HepG2 (cell line): Measurements from ENCODE around the gene SYTL5. TPM values are rescaled to one million over a fixed set of nuclear protein-coding genes. Genes with fewer than 3 reads are reported as not detected.

Experiments
- ATAC-seq: fragments of 200-7000 bp; cut with Tn5 transposase; 3 replicates; pipeline ENCODE4 v1.9.1; 2020; ENCODE audit warnings: mild to moderate bottlenecking, moderate library complexity
- BruUV-seq: library from RNA; stranded (reverse); fragments of 400-500 nt; replicated peaks from 2 replicates; lab custom pipeline; 2021; lab: Mats Ljungman, UMichigan
- CTCF ChIA-PET: fragments of 300-600 bp; formaldehyde crosslinking; extraction: SDS; loops from one replicate; lab custom pipeline; 2021; ENCODE audit warnings: low total read pairs, inconsistent platforms, low intra/inter-chr PET ratio; lab: Yijun Ruan, JAX
- POLR2A ChIA-PET: fragments of 350-600 bp; sonication (Branson Sonifier 250); formaldehyde crosslinking; loops from one replicate; lab custom pipeline; 2020; ENCODE audit warnings: antibody characterized with exemption, inconsistent platforms; lab: Yijun Ruan, JAX
- DNase-seq: peaks from one replicate; pipeline ENCODE4 v3.0.0-alpha.2; 2015; ENCODE audit warnings: low spot score
- FAIRE-seq: peaks from 3 replicates; lab custom pipeline; 2011; peaks lifted over from hg19 to GRCh38; lab: Jason Lieb, UNC
- H2AFZ ChIP-seq: one replicate; pipeline ENCODE4 v1.6.1; 2011; ENCODE audit warnings: low read length, inconsistent platforms
- H3K27ac ChIP-seq: fragments of 300-600 bp; 3 replicates; pipeline ENCODE4 v1.8.0; 2011; ENCODE audit warnings: mixed run types, mild to moderate bottlenecking, mixed read lengths, low read length, inconsistent platforms; ENCODE audit not compliant: insufficient read depth; ENCODE audit errors: extremely low read length
- H3K27me3 ChIP-seq, 2 experiments: fragments of 200-600 bp in 1 of 2; 2 replicates in 1 of 2; 3 replicates in 1 of 2; pipeline versions ENCODE4 v1.6.0 to v1.8.0; 2011; ENCODE audit warnings: low read length in 2 of 2, mild to moderate bottlenecking in 2 of 2, moderate library complexity in 2 of 2, inconsistent platforms in 1 of 2; ENCODE audit not compliant: insufficient read depth in 2 of 2, control insufficient read depth in 1 of 2
- H3K36me3 ChIP-seq, 2 experiments: fragments of 200-600 bp in 1 of 2; replicated peaks in 1 of 2; 2 replicates in 1 of 2; 3 replicates in 1 of 2; pipeline versions ENCODE4 v1.5.1 to v1.8.0; 2011; ENCODE audit warnings: low read length in 2 of 2, inconsistent platforms in 1 of 2; ENCODE audit not compliant: insufficient read depth in 2 of 2, control insufficient read depth in 1 of 2
- H3K4me1 ChIP-seq: 2 replicates; pipeline ENCODE4 v1.5.1; 2012; ENCODE audit warnings: low read length, inconsistent platforms; ENCODE audit not compliant: insufficient read depth
- H3K4me2 ChIP-seq: 2 replicates; pipeline ENCODE4 v1.6.0; 2011; ENCODE audit warnings: low read depth, low read length, inconsistent platforms
- H3K4me3 ChIP-seq, 3 experiments: fragments of 200-600 bp in 1 of 3; sonication (generic), shearing (Covaris generic) in 1 of 3; replicated peaks in 1 of 3; 2 replicates each; pipeline ENCODE4 v1.5.1; 2011 to 2016; ENCODE audit warnings: low read length in 3 of 3, inconsistent platforms in 2 of 3, low read depth in 2 of 3, mild to moderate bottlenecking in 2 of 3, control low read depth in 1 of 3, mixed read lengths in 1 of 3; ENCODE audit not compliant: insufficient read depth in 1 of 3
- H3K79me2 ChIP-seq: one replicate; pipeline ENCODE4 v1.6.1; 2011; ENCODE audit warnings: low read length, inconsistent platforms; ENCODE audit not compliant: insufficient read depth
- H3K9ac ChIP-seq: 2 replicates; pipeline ENCODE4 v1.6.0; 2011; ENCODE audit warnings: mild to moderate bottlenecking, low read depth, low read length, inconsistent platforms; ENCODE audit not compliant: insufficient read depth
- H3K9me3 ChIP-seq: 2 replicates; pipeline ENCODE4 v1.5.1; 2012; ENCODE audit warnings: mild to moderate bottlenecking, low read length
- H4K20me1 ChIP-seq: 2 replicates; pipeline ENCODE4 v1.6.0; 2011; ENCODE audit warnings: inconsistent platforms, mild to moderate bottlenecking, low read length, moderate library complexity; ENCODE audit not compliant: insufficient read depth
- CBX2 ChIP-seq, 2 experiments: fragments of 200-600 bp in 1 of 2; sonication (generic); formaldehyde crosslinking in 1 of 2; IDR thresholded peaks; 2 replicates each; pipeline versions ENCODE4 v1.7.0 to v1.8.1; 2018 to 2022; ENCODE audit warnings: low read depth in 2 of 2, low read length in 1 of 2, mild to moderate bottlenecking in 1 of 2, missing genetic modification reagents in 1 of 2
- CREB1 ChIP-seq, 2 experiments: fragments of 450-650 bp in 1 of 2; IDR thresholded peaks; 2 replicates each; pipeline ENCODE4 v1.6.1; 2016 to 2017; ENCODE audit warnings: control low read depth in 1 of 2, mild to moderate bottlenecking in 1 of 2, missing compliant biosample characterization in 1 of 2, missing genetic modification characterization in 1 of 2
- FOXA1 ChIP-seq, 2 experiments: fragments of 450-650 bp in 1 of 2; sonication (generic) in 1 of 2; formaldehyde crosslinking in 1 of 2; IDR thresholded peaks; 2 replicates each; pipeline versions ENCODE4 v1.4.0 to v1.6.1; 2016 to 2020; ENCODE audit warnings: missing genetic modification reagents in 1 of 2
- KMT2B ChIP-seq: IDR thresholded peaks from 2 replicates; pipeline ENCODE4 v1.6.1; 2016; ENCODE audit warnings: missing genetic modification reagents, missing compliant biosample characterization
- MTERF4 ChIP-seq: sonication (generic); formaldehyde crosslinking; IDR thresholded peaks from 2 replicates; pipeline ENCODE4 v1.8.0; 2023; ENCODE audit warnings: mild to moderate bottlenecking, missing genetic modification reagents
- NFKB2 ChIP-seq: sonication (generic); formaldehyde crosslinking; IDR thresholded peaks from 2 replicates; pipeline ENCODE4 v1.4.0; 2020; ENCODE audit warnings: missing genetic modification reagents, borderline replicate concordance
- PAXIP1 ChIP-seq: sonication (generic); formaldehyde crosslinking; conservative IDR thresholded peaks from 2 replicates; pipeline ENCODE4 v1.4.0; 2020; ENCODE audit warnings: mild to moderate bottlenecking, missing genetic modification reagents, moderate library complexity
- PLRG1 ChIP-seq: fragments of 450-650 bp; conservative IDR thresholded peaks from 2 replicates; pipeline ENCODE4 v1.6.1; 2016
- ZBTB21 ChIP-seq: sonication (generic); formaldehyde crosslinking; IDR thresholded peaks from 2 replicates; pipeline ENCODE4 v1.4.0; 2020; ENCODE audit warnings: missing genetic modification reagents
- ZC3H13 ChIP-seq: sonication (generic); formaldehyde crosslinking; IDR thresholded peaks from 2 replicates; pipeline ENCODE4 v1.8.1; 2023; ENCODE audit warnings: mild to moderate bottlenecking, missing genetic modification reagents, moderate library complexity
- ZNF101 ChIP-seq: sonication (generic); formaldehyde crosslinking; IDR thresholded peaks from 2 replicates; pipeline ENCODE4 v1.4.0; 2020; ENCODE audit warnings: mild to moderate bottlenecking, low read depth, missing genetic modification reagents, borderline replicate concordance
- ZNF572 ChIP-seq: sonication (generic); formaldehyde crosslinking; IDR thresholded peaks from 2 replicates; pipeline ENCODE4 v1.5.1; 2020; ENCODE audit warnings: mild to moderate bottlenecking, missing genetic modification reagents
- WGBS: methylation state at CpG from one replicate; pipeline ENCODE4 v1.1.6; 2017; ENCODE audit warnings: low lambda C conversion rate; 5-methylcytosine and 5-hydroxymethylcytosine counted together
- in situ Hi-C: cut with HindIII; loops from 2 replicates; pipeline ENCODE4 v1.10.0; 2017; ENCODE audit warnings: low pct_unique_long_range_greater_than_20kb; ENCODE audit not compliant: extremely low pct_ligation_motif_present
- intact Hi-C: fragments of 100-400 bp; cut with micrococcal nuclease; formaldehyde crosslinking; loops from one replicate; pipeline ENCODE4 v1.10.0; 2022; ENCODE audit not compliant: unreplicated experiment
- polyA plus RNA-seq, 8 experiments: library from polyadenylated mRNA; depleted of rRNA in 3 of 8; stranded (reverse) in 7 of 8; unstranded in 1 of 8; fragments of >200 nt; fragmentation: Illumina TruSeq in 4 of 8; extraction: Trizol in 4 of 8; gene quantifications; 2 replicates each; pipeline versions ENCODE4 v1.2.1 to v1.2.3, GENCODE V29; 2011 to 2016; ENCODE audit warnings: low read depth in 4 of 8, missing spikeins in 1 of 8, mixed read lengths in 1 of 8; ENCODE audit not compliant: insufficient read depth in 1 of 8
- total RNA-seq, 5 experiments: library from RNA; depleted of rRNA; stranded (reverse); fragments of >200 nt; fragmentation: Illumina TruSeq; extraction: Trizol; gene quantifications; 2 replicates each; pipeline ENCODE4 v1.2.3, GENCODE V29; 2016; ENCODE audit warnings: low read depth in 1 of 5
- TF ChIP-seq, protein P1 (sequence below): sonication (generic); formaldehyde crosslinking; IDR thresholded peaks from 2 replicates; pipeline ENCODE4 v1.4.0; 2020; ENCODE audit warnings: missing genetic modification reagents, borderline replicate concordance

Gene SYTL5
- total and polyA plus RNA-seq, 2 of the 13 experiments (the other 11 are each of a cell fraction or from before 2014, with no cell fraction given) = not detected

- ATAC-seq (no peak), FAIRE-seq (no peak), DNase-seq (no peak)
- no TSS peak for BruUV-seq
- H3K27ac ChIP-seq = no peak overlapping the region
- H3K4me2 ChIP-seq = no peak overlapping the region
- H4K20me1 ChIP-seq = no peaks in the 10 kb centered on the region
- H2AFZ ChIP-seq = no peak overlapping the region
- peaks cover 10% of the 10 kb centered on the region; the same call in 1 of the 2 replicates for H3K4me1 ChIP-seq
- H3K36me3 ChIP-seq = no peaks in the 10 kb centered on the region
- H3K9me3 ChIP-seq = no peaks in the 10 kb centered on the region
- H3K4me3 ChIP-seq = no peak overlapping the region
- intact Hi-C loops (no loop called here), in situ Hi-C loops (no loop called here)
- WGBS = 69% methylated on average over 4 of the region's 4 CpGs
- H3K9ac ChIP-seq = no peak overlapping the region
- no peaks in the 10 kb centered on the region for H3K27me3 ChIP-seq
- CTCF ChIA-PET = no interaction called here
- POLR2A ChIA-PET = no interaction called here
- H3K79me2 ChIP-seq = no peaks in the 10 kb centered on the region
- TF ChIP-seq ZNF101 (no peak), PLRG1 (no peak), ZBTB21 (no peak), MTERF4 (CRISPR knock-in tag) (no peak), ZNF572 (CRISPR knock-in tag) (no peak), FOXA1 (IDR thresholded peaks at IDR 0.05) (no peak), FOXA1 (CRISPR knock-in tag; IDR thresholded peaks at IDR 0.05) (no peak), PAXIP1 (CRISPR knock-in tag) (no peak), CREB1 (IDR thresholded peaks at IDR 0.05) (no peak), CREB1 (CRISPR knock-in tag; IDR thresholded peaks at IDR 0.05) (no peak), NFKB2 (CRISPR knock-in tag) (no peak), ZC3H13 (no peak), KMT2B (CRISPR knock-in tag) (no peak), CBX2 (IDR thresholded peaks at IDR 0.05; ENCODE audit: low read depth, low read length) (no peak), CBX2 (CRISPR knock-in tag; IDR thresholded peaks at IDR 0.05; ENCODE audit: low read depth) (no peak)
- TF ChIP-seq, protein P1, sequence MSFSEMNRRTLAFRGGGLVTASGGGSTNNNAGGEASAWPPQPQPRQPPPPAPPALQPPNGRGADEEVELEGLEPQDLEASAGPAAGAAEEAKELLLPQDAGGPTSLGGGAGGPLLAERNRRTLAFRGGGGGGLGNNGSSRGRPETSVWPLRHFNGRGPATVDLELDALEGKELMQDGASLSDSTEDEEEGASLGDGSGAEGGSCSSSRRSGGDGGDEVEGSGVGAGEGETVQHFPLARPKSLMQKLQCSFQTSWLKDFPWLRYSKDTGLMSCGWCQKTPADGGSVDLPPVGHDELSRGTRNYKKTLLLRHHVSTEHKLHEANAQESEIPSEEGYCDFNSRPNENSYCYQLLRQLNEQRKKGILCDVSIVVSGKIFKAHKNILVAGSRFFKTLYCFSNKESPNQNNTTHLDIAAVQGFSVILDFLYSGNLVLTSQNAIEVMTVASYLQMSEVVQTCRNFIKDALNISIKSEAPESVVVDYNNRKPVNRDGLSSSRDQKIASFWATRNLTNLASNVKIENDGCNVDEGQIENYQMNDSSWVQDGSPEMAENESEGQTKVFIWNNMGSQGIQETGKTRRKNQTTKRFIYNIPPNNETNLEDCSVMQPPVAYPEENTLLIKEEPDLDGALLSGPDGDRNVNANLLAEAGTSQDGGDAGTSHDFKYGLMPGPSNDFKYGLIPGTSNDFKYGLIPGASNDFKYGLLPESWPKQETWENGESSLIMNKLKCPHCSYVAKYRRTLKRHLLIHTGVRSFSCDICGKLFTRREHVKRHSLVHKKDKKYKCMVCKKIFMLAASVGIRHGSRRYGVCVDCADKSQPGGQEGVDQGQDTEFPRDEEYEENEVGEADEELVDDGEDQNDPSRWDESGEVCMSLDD (CRISPR knock-in tag) = no peak
Measured at GRCh38 chrX:38109042-38109898, 102.9 kb downstream of the SYTL5 start.
